HepG2 (cell line): ENCODE measurements around the gene NOC3L. TPM values are rescaled to one million over a fixed set of nuclear protein-coding genes. Genes with fewer than 3 reads are reported as not detected.

Experiments used
- ATAC-seq: fragments of 200-7000 bp; cut with Tn5 transposase; 3 replicates; pipeline ENCODE4 v1.9.1; 2020; ENCODE audit warnings: mild to moderate bottlenecking, moderate library complexity
- BruUV-seq: library from RNA; stranded (reverse); fragments of 400-500 nt; replicated peaks from 2 replicates; lab custom pipeline; 2021; lab: Mats Ljungman, UMichigan
- CTCF ChIA-PET: fragments of 300-600 bp; formaldehyde crosslinking; extraction: SDS; loops from one replicate; lab custom pipeline; 2021; ENCODE audit warnings: low total read pairs, inconsistent platforms, low intra/inter-chr PET ratio; lab: Yijun Ruan, JAX
- POLR2A ChIA-PET: fragments of 350-600 bp; sonication (Branson Sonifier 250); formaldehyde crosslinking; loops from one replicate; lab custom pipeline; 2020; ENCODE audit warnings: antibody characterized with exemption, inconsistent platforms; lab: Yijun Ruan, JAX
- DNase-seq: peaks from one replicate; pipeline ENCODE4 v3.0.0-alpha.2; 2015; ENCODE audit warnings: low spot score
- FAIRE-seq: peaks from 3 replicates; lab custom pipeline; 2011; peaks lifted over from hg19 to GRCh38; lab: Jason Lieb, UNC
- H2AFZ ChIP-seq: one replicate; pipeline ENCODE4 v1.6.1; 2011; ENCODE audit warnings: low read length, inconsistent platforms
- H3K27ac ChIP-seq: fragments of 300-600 bp; 3 replicates; pipeline ENCODE4 v1.8.0; 2011; ENCODE audit warnings: mixed run types, mild to moderate bottlenecking, mixed read lengths, low read length, inconsistent platforms; ENCODE audit not compliant: insufficient read depth; ENCODE audit errors: extremely low read length
- H3K27me3 ChIP-seq, 2 experiments: fragments of 200-600 bp in 1 of 2; 2 replicates in 1 of 2; 3 replicates in 1 of 2; pipeline versions ENCODE4 v1.6.0 to v1.8.0; 2011; ENCODE audit warnings: low read length in 2 of 2, mild to moderate bottlenecking in 2 of 2, moderate library complexity in 2 of 2, inconsistent platforms in 1 of 2; ENCODE audit not compliant: insufficient read depth in 2 of 2, control insufficient read depth in 1 of 2
- H3K36me3 ChIP-seq, 2 experiments: fragments of 200-600 bp in 1 of 2; replicated peaks in 1 of 2; 2 replicates in 1 of 2; 3 replicates in 1 of 2; pipeline versions ENCODE4 v1.5.1 to v1.8.0; 2011; ENCODE audit warnings: low read length in 2 of 2, inconsistent platforms in 1 of 2; ENCODE audit not compliant: insufficient read depth in 2 of 2, control insufficient read depth in 1 of 2
- H3K4me1 ChIP-seq: 2 replicates; pipeline ENCODE4 v1.5.1; 2012; ENCODE audit warnings: low read length, inconsistent platforms; ENCODE audit not compliant: insufficient read depth
- H3K4me2 ChIP-seq: 2 replicates; pipeline ENCODE4 v1.6.0; 2011; ENCODE audit warnings: low read depth, low read length, inconsistent platforms
- H3K4me3 ChIP-seq, 3 experiments: fragments of 200-600 bp in 1 of 3; sonication (generic), shearing (Covaris generic) in 1 of 3; replicated peaks in 1 of 3; 2 replicates each; pipeline ENCODE4 v1.5.1; 2011 to 2016; ENCODE audit warnings: low read length in 3 of 3, inconsistent platforms in 2 of 3, low read depth in 2 of 3, mild to moderate bottlenecking in 2 of 3, control low read depth in 1 of 3, mixed read lengths in 1 of 3; ENCODE audit not compliant: insufficient read depth in 1 of 3
- H3K79me2 ChIP-seq: one replicate; pipeline ENCODE4 v1.6.1; 2011; ENCODE audit warnings: low read length, inconsistent platforms; ENCODE audit not compliant: insufficient read depth
- H3K9ac ChIP-seq: 2 replicates; pipeline ENCODE4 v1.6.0; 2011; ENCODE audit warnings: mild to moderate bottlenecking, low read depth, low read length, inconsistent platforms; ENCODE audit not compliant: insufficient read depth
- H3K9me3 ChIP-seq: 2 replicates; pipeline ENCODE4 v1.5.1; 2012; ENCODE audit warnings: mild to moderate bottlenecking, low read length
- H4K20me1 ChIP-seq: 2 replicates; pipeline ENCODE4 v1.6.0; 2011; ENCODE audit warnings: inconsistent platforms, mild to moderate bottlenecking, low read length, moderate library complexity; ENCODE audit not compliant: insufficient read depth
- CEBPB ChIP-seq: IDR thresholded peaks from 2 replicates; pipeline ENCODE4 v1.6.1; 2011; ENCODE audit warnings: low read depth, low read length, improper control_type of control experiment, borderline replicate concordance
- DNMT1 ChIP-seq: sonication (generic); formaldehyde crosslinking; IDR thresholded peaks from 2 replicates; pipeline ENCODE4 v1.5.1; 2020; ENCODE audit warnings: mild to moderate bottlenecking, missing genetic modification reagents
- MBD4 ChIP-seq: IDR thresholded peaks from 2 replicates; pipeline ENCODE4 v1.6.1; 2012; ENCODE audit warnings: low read length, inconsistent platforms, borderline replicate concordance
- RFX3 ChIP-seq: IDR thresholded peaks from 2 replicates; pipeline ENCODE4 v1.6.1; 2016; ENCODE audit warnings: missing biosample characterization, missing genetic modification reagents
- RFXANK ChIP-seq: IDR thresholded peaks from 2 replicates; pipeline ENCODE4 v1.6.1; 2016
- SAP130 ChIP-seq: IDR thresholded peaks from 2 replicates; pipeline ENCODE4 v1.6.1; 2016; ENCODE audit warnings: low read depth
- SP5 ChIP-seq: IDR thresholded peaks from 2 replicates; pipeline ENCODE4 v1.6.1; 2016; ENCODE audit warnings: low read depth, borderline replicate concordance
- ZKSCAN8 ChIP-seq: IDR thresholded peaks from 2 replicates; pipeline ENCODE4 v1.6.1; 2016; ENCODE audit warnings: borderline replicate concordance, missing genetic modification reagents, missing compliant biosample characterization
- ZMYM4 ChIP-seq: sonication (generic); formaldehyde crosslinking; IDR thresholded peaks from 2 replicates; pipeline ENCODE4 v1.8.1; 2023; ENCODE audit warnings: mild to moderate bottlenecking, missing genetic modification reagents
- ZNF256 ChIP-seq: sonication (generic); formaldehyde crosslinking; conservative IDR thresholded peaks from 2 replicates; pipeline ENCODE4 v1.4.0; 2020; ENCODE audit warnings: missing genetic modification reagents
- ZNF460 ChIP-seq: sonication (generic); formaldehyde crosslinking; IDR thresholded peaks from 2 replicates; pipeline ENCODE4 v1.5.1; 2020; ENCODE audit warnings: missing genetic modification reagents, mild to moderate bottlenecking, borderline replicate concordance
- ZNF501 ChIP-seq: sonication (generic); formaldehyde crosslinking; IDR thresholded peaks from 2 replicates; pipeline ENCODE4 v1.5.1; 2020; ENCODE audit warnings: mild to moderate bottlenecking, moderate library complexity, missing genetic modification reagents
- ZNF556 ChIP-seq: sonication (generic); formaldehyde crosslinking; IDR thresholded peaks from 2 replicates; pipeline ENCODE4 v1.4.0; 2020; ENCODE audit warnings: mild to moderate bottlenecking, missing genetic modification reagents, borderline replicate concordance
- ZNF567 ChIP-seq: sonication (generic); formaldehyde crosslinking; IDR thresholded peaks from 2 replicates; pipeline ENCODE4 v1.8.1; 2023; ENCODE audit warnings: mild to moderate bottlenecking, missing genetic modification reagents, borderline replicate concordance
- ZNF772 ChIP-seq: sonication (generic); formaldehyde crosslinking; IDR thresholded peaks from 2 replicates; pipeline ENCODE4 v1.5.0; 2020; ENCODE audit warnings: mild to moderate bottlenecking, missing genetic modification reagents
- ZNF839 ChIP-seq: sonication (generic); formaldehyde crosslinking; IDR thresholded peaks from 2 replicates; pipeline ENCODE4 v1.4.0; 2020; ENCODE audit warnings: missing genetic modification reagents, mild to moderate bottlenecking, borderline replicate concordance
- WGBS: methylation state at CpG from one replicate; pipeline ENCODE4 v1.1.6; 2017; ENCODE audit warnings: low lambda C conversion rate; 5-methylcytosine and 5-hydroxymethylcytosine counted together
- in situ Hi-C: cut with HindIII; loops from 2 replicates; pipeline ENCODE4 v1.10.0; 2017; ENCODE audit warnings: low pct_unique_long_range_greater_than_20kb; ENCODE audit not compliant: extremely low pct_ligation_motif_present
- intact Hi-C: fragments of 100-400 bp; cut with micrococcal nuclease; formaldehyde crosslinking; loops from one replicate; pipeline ENCODE4 v1.10.0; 2022; ENCODE audit not compliant: unreplicated experiment
- polyA plus RNA-seq, 8 experiments: library from polyadenylated mRNA; depleted of rRNA in 3 of 8; stranded (reverse) in 7 of 8; unstranded in 1 of 8; fragments of >200 nt; fragmentation: Illumina TruSeq in 4 of 8; extraction: Trizol in 4 of 8; gene quantifications; 2 replicates each; pipeline versions ENCODE4 v1.2.1 to v1.2.3, GENCODE V29; 2011 to 2016; ENCODE audit warnings: low read depth in 4 of 8, missing spikeins in 1 of 8, mixed read lengths in 1 of 8; ENCODE audit not compliant: insufficient read depth in 1 of 8
- total RNA-seq, 5 experiments: library from RNA; depleted of rRNA; stranded (reverse); fragments of >200 nt; fragmentation: Illumina TruSeq; extraction: Trizol; gene quantifications; 2 replicates each; pipeline ENCODE4 v1.2.3, GENCODE V29; 2016; ENCODE audit warnings: low read depth in 1 of 5
- TF ChIP-seq, protein P1 (sequence below): IDR thresholded peaks from 2 replicates; pipeline ENCODE4 v1.6.1; 2016; ENCODE audit warnings: missing compliant biosample characterization, missing genetic modification reagents, borderline replicate concordance
- TF ChIP-seq, protein P2 (sequence below): sonication (generic); formaldehyde crosslinking; IDR thresholded peaks from 2 replicates; pipeline ENCODE4 v1.9.0; 2021; ENCODE audit warnings: missing genetic modification reagents, borderline replicate concordance

NOC3L gene
- total and polyA plus RNA-seq, 2 of the 13 experiments (the other 11 are each of a cell fraction or from before 2014, with no cell fraction given), result 7.8 to 36.6 TPM

DNA sequence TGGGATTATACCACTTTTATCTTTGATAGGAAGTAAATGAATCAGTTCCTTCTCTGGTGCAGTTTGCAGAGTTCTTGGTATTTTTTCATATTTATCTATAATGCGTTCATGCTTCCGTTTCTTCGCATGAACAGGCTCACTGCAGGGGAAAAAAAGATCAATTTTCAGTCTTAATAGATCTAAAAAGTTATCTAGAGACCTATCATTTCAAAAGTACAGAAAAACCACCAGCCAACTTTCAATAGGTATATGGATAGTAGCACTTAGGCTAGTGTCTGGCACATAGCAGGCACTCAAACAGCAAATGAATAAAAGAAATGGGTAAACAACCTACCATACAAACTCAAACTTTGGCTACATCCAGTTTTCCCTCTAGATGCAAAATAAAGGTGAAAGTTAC, 5.5 kb downstream of the NOC3L start (continued):
- no peak for TF ChIP-seq CEBPB
- no peak for TF ChIP-seq ZNF556 (CRISPR knock-in tag)
- TF ChIP-seq SP5 (CRISPR knock-in tag), result no peak
- TF ChIP-seq ZNF567 (CRISPR knock-in tag), result no peak
- no peak for TF ChIP-seq RFXANK (CRISPR knock-in tag)
- TF ChIP-seq SAP130 (CRISPR knock-in tag), result no peak
- no peak for TF ChIP-seq ZNF772 (CRISPR knock-in tag)

DNA sequence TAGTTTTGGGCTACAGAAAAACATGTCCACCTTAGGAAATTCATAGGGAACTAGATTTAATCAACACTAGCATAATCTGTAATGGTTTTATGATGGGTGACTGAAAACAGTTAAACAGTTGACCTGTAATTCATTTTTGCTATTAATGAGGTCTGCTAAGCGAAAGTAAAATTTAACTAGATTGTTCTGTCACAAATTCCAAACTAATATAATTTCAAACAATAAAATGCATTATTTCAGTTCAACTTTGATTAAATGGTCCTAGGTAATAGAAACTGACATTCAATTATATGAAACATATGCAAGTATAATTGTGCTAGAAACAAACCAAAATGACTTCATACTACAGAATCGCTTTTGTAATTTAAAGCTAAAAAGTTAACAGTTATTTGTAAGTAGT, 6.9 kb downstream of the NOC3L start:
- no peak overlapping the region for H3K27ac ChIP-seq
- H3K4me1 ChIP-seq, result peaks cover 4% of the 10 kb centered on the region; the same call in 1 of the 2 replicates
- no peak overlapping the region for H3K9ac ChIP-seq
- no peak for DNase-seq
- H3K27me3 ChIP-seq, result no peaks in the 10 kb centered on the region
- intact Hi-C loops (no loop called here), in situ Hi-C loops (no loop called here)
- H3K4me3 ChIP-seq, result no peak overlapping the region
- 99% methylated on average over 2 of the region's 2 CpGs for WGBS
- FAIRE-seq, result no peak
- peaks cover 11% of the 10 kb centered on the region for H3K79me2 ChIP-seq
- no peak overlapping the region for H2AFZ ChIP-seq
- POLR2A ChIA-PET, result no interaction called here
- peaks cover 11 to 70% of the 10 kb centered on the region in 2 experiments; a peak in 4 of 5 replicates for H3K36me3 ChIP-seq
- H3K4me2 ChIP-seq, result no peak overlapping the region
- H3K9me3 ChIP-seq, result no peaks in the 10 kb centered on the region
- ATAC-seq, result no peak
- TF ChIP-seq RFX3 (CRISPR knock-in tag), result no peak
- TF ChIP-seq ZMYM4 (CRISPR knock-in tag), result no peak
- CTCF ChIA-PET, result no interaction called here
- BruUV-seq, result no TSS peak
- H4K20me1 ChIP-seq, result no peaks in the 10 kb centered on the region

DNA sequence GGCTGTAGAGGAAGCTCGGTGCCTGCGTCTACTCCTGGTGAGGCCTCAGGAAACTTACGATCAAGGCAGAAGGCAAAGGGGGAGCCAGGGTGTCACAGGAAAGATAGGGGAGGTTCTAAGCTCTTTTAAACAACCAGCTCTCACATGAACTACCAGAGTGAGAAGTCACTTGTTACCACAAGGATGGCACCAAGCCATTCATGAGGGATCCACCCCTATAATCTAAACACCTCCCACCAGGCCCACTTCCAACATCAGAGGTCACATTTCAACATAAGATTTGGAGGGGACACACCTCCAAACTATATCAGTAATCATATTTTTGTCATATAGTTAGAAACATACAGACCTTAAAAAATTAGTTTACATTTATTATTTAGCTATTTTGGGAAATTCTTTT, 9.4 kb downstream of the NOC3L start:
- WGBS, result 100% methylated on average over 3 of the region's 3 CpGs
- no peaks in the 10 kb centered on the region for H3K27me3 ChIP-seq
- CTCF ChIA-PET, result no interaction called here
- no peaks in the 10 kb centered on the region for H4K20me1 ChIP-seq
- DNase-seq, result no peak
- in situ Hi-C loops (no loop called here), intact Hi-C loops (no loop called here)
- peaks cover 14 to 77% of the 10 kb centered on the region in 2 experiments; a peak in 4 of 5 replicates for H3K36me3 ChIP-seq
- no peak overlapping the region for H3K4me2 ChIP-seq
- H3K27ac ChIP-seq, result no peak overlapping the region
- no peak overlapping the region for H3K9ac ChIP-seq
- H3K4me3 ChIP-seq, result no peak overlapping the region
- POLR2A ChIA-PET, result no interaction called here
- H3K79me2 ChIP-seq, result no peaks in the 10 kb centered on the region
- H2AFZ ChIP-seq, result no peak overlapping the region
- no peaks in the 10 kb centered on the region for H3K9me3 ChIP-seq
- no peak for FAIRE-seq
- ATAC-seq, result no peak
- no TSS peak for BruUV-seq
- no peaks in the 10 kb centered on the region for H3K4me1 ChIP-seq
- TF ChIP-seq DNMT1 (no peak), MBD4 (no peak), ZNF256 (no peak), ZNF501 (CRISPR knock-in tag) (no peak), CEBPB (no peak), ZNF839 (no peak), ZKSCAN8 (CRISPR knock-in tag) (no peak), ZNF460 (CRISPR knock-in tag) (no peak)
- TF ChIP-seq, protein P1, sequence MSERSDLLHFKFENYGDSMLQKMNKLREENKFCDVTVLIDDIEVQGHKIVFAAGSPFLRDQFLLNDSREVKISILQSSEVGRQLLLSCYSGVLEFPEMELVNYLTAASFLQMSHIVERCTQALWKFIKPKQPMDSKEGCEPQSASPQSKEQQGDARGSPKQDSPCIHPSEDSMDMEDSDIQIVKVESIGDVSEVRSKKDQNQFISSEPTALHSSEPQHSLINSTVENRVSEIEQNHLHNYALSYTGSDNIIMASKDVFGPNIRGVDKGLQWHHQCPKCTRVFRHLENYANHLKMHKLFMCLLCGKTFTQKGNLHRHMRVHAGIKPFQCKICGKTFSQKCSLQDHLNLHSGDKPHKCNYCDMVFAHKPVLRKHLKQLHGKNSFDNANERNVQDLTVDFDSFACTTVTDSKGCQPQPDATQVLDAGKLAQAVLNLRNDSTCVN (CRISPR knock-in tag), result no peak
- TF ChIP-seq, protein P2, sequence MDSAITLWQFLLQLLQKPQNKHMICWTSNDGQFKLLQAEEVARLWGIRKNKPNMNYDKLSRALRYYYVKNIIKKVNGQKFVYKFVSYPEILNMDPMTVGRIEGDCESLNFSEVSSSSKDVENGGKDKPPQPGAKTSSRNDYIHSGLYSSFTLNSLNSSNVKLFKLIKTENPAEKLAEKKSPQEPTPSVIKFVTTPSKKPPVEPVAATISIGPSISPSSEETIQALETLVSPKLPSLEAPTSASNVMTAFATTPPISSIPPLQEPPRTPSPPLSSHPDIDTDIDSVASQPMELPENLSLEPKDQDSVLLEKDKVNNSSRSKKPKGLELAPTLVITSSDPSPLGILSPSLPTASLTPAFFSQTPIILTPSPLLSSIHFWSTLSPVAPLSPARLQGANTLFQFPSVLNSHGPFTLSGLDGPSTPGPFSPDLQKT (CRISPR knock-in tag), result no peak
